Epithelial cell of proximal tubule (primary cell): ENCODE measurements around the gene ADAM12. TPM values are rescaled to one million over a fixed set of nuclear protein-coding genes. Genes with fewer than 3 reads are reported as not detected.

Experiments
- DNase-seq: peaks from one replicate; pipeline ENCODE4 v3.0.0-alpha.2; 2011; ENCODE audit warnings: low read depth
- H3K4me3 ChIP-seq: 2 replicates; pipeline ENCODE4 v1.5.1; 2011; ENCODE audit warnings: low read depth, mild to moderate bottlenecking, low read length
- total RNA-seq: library from RNA; depleted of rRNA; stranded (reverse); fragments of >200 nt; gene quantifications from 2 replicates; pipeline ENCODE4 v1.2.3, GENCODE V29; 2015
- TF ChIP-seq, protein P1 (sequence below): conservative IDR thresholded peaks from 2 replicates; pipeline ENCODE4 v1.5.1; 2012; ENCODE audit warnings: low read depth, mild to moderate bottlenecking, low read length

Gene ADAM12
- total RNA-seq, 1 donor from 2014 or later = 3.2 TPM

DNA sequence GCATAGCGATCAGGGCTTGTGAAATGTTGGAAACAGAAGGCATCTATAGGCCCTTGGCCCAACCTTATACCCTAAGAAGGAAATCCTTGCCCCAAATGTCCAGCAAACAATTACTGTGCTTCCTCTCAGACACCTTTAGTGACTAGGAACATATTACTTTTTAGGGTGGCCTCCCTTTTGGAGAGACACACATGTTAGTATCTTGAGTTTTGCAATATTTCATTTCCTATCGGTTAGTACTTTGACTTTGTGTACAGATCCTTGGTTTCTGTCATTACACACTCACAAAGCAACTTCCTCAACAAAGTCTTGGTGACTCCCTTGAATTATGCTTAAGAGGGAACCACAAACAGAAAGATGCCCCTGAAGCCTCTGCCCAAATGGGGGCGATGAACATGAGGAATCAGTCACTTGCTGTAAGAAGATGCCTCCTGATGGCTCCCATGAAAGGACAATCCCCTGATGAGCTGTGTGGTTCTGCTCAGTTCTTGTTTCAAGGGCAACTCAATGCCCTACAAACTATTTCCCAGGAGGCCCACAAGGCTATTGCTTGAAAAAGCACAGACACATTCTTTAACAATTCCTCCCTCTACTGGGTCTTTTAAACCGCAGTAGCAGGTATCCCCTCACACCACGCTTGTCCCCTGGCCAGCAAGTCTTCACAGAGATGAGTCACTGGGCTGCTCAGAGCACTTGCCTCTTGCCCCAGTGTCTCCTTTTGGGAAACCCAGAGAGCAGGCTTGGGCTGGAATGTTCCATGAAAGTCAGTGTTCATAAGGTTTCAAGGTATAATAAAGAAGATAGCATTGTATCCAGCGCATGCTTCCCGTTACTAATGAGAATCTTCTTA lies 295.7 kb downstream of the ADAM12 start:
- DNase-seq = no peak

DNA sequence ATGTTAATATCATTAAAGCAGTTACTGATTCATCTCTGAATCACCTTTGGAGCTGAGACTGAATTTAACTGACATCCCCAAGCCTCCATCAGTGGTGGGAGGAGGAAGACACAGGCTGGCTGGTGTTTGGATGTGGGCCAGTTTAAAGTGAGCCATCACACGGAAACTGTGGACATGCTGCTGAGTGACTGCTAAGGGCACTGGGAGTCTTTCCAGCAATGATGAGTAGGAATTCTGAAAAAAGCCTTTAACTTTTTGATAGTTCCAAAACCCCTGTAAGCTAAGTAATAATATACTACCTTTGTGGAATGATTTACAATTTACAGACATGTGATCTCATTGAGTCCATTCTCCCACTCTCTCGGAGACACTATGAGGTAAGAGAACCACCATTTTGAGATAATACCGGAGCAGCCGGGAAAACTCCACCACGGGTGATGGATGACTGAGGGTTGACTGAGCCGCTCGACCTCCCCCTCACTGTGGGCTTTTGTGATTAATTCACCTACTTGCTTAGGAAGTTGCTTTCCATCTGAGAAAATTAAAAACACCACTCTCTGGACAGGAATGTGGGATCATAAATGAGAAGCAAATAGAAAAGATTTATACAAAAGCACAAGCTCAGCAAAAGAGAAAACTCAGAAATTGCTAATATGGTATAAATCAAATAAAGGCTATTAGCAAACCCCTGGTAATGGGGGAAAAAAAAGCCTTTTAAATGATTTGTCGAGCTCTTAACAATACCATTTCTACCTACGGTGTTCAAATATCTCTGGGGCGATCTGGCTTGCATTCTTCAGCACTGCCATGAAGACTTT lies 297.2 kb downstream of the ADAM12 start:
- peak; percentile 92 for DNase-seq
- TF ChIP-seq, protein P1, sequence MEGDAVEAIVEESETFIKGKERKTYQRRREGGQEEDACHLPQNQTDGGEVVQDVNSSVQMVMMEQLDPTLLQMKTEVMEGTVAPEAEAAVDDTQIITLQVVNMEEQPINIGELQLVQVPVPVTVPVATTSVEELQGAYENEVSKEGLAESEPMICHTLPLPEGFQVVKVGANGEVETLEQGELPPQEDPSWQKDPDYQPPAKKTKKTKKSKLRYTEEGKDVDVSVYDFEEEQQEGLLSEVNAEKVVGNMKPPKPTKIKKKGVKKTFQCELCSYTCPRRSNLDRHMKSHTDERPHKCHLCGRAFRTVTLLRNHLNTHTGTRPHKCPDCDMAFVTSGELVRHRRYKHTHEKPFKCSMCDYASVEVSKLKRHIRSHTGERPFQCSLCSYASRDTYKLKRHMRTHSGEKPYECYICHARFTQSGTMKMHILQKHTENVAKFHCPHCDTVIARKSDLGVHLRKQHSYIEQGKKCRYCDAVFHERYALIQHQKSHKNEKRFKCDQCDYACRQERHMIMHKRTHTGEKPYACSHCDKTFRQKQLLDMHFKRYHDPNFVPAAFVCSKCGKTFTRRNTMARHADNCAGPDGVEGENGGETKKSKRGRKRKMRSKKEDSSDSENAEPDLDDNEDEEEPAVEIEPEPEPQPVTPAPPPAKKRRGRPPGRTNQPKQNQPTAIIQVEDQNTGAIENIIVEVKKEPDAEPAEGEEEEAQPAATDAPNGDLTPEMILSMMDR = no peak
- H3K4me3 ChIP-seq = peak overlapping the region; percentile 27

More for the DNA sequence above, 295.7 kb downstream of the ADAM12 start:
- no peak overlapping the region for H3K4me3 ChIP-seq
- TF ChIP-seq, protein P1 = no peak

DNA sequence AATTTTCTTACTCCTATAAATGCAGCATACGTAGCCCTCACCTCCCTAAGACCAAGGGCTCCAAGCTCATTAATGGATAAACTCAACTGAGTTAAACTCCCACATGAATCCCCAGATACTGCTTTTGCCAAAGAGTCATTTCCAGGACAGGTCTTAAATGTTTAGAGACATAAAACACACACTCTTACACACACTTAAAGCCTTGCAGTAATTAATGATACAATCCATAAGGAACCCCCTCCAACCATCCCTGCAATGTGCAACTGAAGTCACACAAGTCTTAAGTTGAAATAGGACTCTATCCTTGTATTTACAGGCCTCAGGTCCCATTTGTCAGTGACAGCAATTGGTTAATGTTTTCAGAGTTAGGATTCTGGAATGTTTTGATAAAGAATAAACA lies 297.8 kb downstream of the ADAM12 start:
- peak; percentile 31 for DNase-seq
- no peak overlapping the region for H3K4me3 ChIP-seq
- TF ChIP-seq, protein P1 = no peak

DNA sequence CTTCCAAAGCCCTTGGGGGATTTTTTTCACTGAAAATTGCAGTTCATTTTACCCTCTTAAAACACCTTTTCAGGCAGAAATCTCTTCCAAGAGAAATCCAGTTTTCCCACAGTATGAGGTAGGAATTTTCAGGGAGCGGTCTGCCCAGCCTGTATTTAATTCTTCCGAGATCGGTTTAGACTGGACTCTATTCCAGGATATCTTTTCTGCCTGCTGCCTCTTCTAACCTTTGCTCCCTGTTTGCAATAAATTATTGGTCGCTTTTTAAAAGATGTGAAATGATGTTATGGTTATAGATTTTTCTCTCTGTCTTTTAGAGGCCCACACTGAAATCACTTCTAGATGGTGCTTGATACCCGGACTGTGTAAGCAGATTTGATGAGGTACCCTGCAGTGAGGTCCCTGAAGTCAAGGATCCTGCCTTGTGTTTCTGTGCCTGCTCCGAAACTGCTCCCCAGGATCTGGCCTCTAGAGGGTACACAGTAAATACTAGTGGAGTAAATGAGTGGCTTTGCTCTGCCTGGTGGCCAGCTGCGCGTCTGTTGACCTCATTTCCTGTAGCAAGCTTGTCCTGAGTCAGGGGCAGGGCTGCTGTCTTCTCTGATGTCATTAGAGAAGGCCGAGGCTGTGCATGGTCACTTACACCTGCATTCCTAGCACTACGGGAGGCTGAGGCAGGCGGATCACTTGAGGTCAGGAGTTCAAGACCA lies 300.3 kb downstream of the ADAM12 start:
- TF ChIP-seq, protein P1 = peak; percentile 35
- no peak overlapping the region for H3K4me3 ChIP-seq
- peak; percentile 45 for DNase-seq

DNA sequence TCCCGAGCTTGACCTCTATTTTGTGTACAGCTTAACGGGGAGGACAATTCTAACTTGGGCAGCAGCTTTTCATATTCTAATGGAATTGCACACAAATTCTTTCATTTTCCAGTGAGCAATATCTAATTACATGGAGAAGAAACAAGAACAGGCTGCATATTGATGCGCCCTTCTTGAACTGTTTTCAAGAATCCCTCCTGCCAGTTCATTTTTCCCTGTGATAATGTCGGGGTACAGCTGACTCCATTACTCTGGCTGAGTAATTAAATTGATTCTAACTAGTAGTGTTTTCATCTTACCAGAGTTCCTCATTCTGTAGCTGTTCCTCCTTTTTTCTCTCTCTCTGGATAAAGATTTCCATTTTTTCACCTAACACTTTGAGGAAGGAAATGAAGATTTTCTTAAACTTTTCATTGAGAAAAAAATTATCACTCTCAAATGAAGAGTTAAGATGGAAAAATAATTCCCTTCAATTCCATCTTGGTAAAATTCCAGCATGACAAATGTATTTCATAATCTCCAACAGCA lies 301.1 kb downstream of the ADAM12 start:
- no peak for DNase-seq
- no peak overlapping the region for H3K4me3 ChIP-seq
- TF ChIP-seq, protein P1 = no peak

DNA sequence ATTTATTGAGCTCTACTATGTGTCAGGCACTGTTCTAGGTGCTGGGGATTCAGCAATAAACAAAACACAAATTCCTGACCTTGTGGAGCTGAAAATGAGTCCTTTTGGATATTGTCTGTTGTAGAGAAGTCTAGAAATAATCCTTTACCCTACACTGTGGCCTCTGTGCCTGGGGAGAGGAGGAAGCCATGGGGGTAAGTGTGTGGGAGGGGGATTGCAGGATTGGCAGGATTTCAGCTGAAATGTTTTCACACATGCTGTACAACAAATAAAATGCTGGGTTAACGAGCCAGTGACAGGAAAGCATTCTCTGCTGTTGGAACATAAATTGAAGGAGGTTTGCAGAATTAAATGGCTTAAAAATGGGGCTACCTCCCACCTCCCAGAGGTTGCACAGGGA lies 302.5 kb downstream of the ADAM12 start:
- no peak for DNase-seq
- TF ChIP-seq, protein P1 = no peak
- no peak overlapping the region for H3K4me3 ChIP-seq
